Hippocampal formation (tissue), 2 donors: ENCODE results near the gene TNFRSF4.

ENCODE experiments used
- DNase-seq, 2 donors: peaks; one replicate each; lab custom pipeline; 2025; lab: John Stamatoyannopoulos, UW

Gene TNFRSF4

GRCh38 chr1:1169429-1170214 lies 44.3 kb downstream of the TNFRSF4 start:
- no peak for DNase-seq

DNA sequence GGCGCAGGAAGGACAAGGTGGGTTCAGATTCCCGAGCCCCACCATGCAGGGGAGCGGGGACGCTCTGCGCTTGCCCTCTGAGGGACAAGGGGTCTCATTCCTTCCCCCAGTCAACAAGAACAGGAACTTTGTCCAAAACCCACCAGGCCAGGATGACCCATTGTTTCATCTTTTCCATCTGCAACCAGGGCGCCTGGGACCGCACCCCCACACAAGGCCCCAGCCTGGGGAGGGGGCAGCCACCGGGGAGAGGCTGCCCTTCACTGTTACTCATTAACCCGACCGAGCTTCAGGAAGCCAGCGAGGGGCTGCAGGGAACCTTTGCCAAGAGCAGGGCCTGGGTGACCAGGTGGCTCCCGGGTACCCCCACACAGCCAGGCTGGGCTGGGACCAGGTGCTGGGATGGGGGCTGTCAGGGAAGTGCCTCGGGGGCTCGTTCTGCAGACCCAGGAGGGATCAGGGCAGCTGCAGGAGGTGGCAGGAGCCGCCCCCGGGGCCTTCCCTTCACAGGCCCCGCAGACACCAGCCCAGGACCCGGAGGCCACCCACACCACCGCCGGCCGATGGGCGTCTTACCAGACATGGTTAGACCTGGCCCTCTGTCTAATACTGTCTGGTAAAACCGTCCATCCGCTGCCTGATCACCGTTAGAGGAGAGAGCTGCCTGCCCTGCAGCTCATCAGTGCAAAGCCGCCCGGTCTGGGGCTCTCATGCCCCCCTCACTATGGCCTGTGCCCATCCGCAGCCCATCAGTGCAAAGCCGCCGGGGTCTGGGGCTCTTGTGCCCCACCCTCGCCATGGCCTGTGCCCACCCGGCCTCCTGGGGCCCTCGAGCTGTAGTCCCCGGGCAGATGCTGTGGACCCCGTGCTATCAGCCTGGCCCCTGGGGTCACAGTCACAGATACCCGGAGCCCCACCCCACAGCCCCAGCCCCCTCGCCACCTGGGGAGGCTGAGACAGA lies 45.2 kb downstream of the TNFRSF4 start:
- no peak for DNase-seq

GRCh38 chr1:1167841-1168450 lies 46.0 kb downstream of the TNFRSF4 start:
- no peak for DNase-seq

DNA sequence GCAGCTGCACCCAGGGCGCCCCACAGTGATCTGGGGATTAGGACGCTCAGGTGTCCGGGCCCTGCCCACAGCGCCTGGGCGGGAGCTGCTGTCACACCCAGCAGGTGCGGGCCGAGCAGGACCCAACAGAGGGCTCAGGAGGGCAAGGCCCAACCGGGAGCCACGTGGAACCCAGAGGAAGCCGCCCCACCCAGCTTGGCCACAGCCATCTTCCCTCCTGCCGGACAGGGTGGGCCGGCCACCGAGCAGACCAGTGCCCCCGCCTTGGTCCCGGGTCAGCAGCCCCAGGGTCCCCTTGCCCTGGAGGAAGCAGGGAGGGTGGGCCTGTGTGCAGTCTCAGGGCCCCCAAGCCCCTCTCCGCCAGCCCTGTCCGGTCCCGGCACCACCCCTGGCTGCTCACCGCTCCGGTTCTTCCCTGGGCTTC lies 46.5 kb downstream of the TNFRSF4 start:
- no peak for DNase-seq

DNA sequence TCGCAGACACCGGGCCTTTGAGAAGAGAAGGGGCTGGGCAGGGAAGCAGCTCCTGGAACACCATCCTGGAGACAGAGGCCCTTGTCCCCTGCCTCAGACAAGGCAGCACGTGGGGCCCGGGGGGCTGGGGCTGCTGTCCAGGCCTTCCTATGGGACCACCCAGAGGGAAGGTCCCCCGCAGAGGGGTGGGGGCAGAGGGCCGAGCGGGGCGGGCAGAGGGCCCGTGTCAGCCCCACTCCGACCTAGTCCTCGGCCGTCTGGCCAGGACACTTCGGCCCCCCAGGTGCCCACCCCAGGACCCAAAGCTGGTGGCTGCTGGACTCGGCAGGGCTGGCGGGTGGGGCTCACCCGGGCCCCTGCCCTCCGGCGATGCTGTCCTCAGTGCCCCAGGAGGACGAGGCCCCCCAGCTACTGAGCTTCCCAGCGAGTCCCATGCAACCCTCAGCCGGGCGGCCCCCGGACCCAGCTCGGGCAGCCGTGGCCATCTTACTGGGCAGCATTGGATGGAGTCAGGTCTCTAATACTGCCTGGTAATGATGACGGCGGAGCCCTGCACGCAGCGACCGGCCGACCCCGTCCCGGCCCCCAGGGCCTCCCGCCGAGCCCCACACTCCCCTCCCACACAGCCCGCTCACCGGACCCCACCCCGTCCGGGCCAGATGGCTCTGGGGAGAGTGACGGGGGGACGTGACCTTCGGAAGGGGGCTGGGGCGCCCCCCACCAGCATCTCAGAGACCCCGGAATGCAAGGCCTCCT lies 47.1 kb downstream of the TNFRSF4 start:
- DNase-seq: no peak

- DNase-seq: no peak
These were observed 48.0 kb downstream of the TNFRSF4 start for GRCh38 chr1:1165900-1166421.

GRCh38 chr1:1165485-1165884 lies 48.5 kb downstream of the TNFRSF4 start:
- no peak for DNase-seq

DNA sequence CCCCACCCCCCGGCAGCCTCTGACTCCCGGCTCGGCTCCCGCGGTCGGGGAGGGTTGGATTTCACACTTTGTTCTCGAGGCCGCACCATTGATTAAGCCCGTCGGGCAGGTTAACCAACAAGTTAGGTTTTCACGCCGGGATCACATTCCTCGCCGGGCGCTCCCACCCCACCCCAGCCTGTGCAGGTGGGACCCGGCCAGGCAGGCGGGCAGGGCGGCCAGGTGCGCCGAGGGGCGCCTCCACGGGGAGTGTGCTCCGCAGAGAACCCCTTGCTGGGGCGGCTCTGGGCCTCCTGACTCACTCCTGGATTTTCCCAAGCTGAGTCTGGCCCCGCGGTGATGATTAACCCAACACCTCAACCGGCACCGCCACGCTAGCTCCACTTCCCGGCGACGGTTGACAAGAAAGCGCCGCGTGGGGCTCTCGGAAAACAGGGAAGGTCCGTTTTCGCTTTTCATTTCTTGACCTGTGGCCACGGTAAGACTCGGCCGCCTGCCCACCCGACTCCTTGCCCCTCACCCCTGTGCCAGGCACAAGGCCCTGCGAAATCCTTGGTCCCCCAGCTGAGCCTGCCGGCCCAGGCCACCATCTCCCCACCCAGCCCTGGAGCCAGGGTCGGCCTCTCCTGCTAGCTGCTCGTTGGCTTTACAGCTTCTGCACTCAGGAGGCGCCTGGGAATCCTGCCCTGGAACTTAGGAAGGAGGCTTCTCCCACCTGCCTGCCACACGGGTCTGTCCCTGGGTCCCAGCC lies 49.1 kb downstream of the TNFRSF4 start:
- no peak for DNase-seq

- DNase-seq: no peak
These were observed 49.6 kb downstream of the TNFRSF4 start for GRCh38 chr1:1164361-1164700.

DNA sequence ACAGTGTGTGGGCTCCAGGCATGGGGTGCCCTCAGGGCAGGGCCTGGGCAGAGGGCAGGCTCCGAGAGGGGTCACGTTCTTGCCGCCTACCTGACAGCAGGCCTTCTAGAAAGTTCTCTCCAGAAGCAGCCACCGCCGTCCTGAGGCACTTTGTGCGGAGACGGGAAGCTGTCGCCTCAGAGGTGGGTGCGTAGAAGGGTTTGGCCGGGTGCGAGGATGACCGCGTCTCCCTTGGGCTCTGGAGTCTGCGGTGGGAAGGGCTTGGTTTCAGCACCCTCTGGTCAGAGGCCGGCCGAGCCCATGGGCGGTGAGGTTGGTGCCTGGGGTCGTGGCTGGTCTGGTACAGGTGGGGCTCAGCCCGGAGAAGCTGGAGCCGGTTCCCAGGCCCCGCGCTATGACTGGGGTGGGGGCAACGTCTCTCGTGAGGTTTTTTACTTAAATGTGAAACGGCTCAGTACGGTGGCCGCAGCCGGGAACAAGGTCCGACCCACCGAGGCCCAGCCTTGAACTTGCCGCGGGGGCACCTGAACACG lies 50.3 kb downstream of the TNFRSF4 start:
- no peak for DNase-seq

DNA sequence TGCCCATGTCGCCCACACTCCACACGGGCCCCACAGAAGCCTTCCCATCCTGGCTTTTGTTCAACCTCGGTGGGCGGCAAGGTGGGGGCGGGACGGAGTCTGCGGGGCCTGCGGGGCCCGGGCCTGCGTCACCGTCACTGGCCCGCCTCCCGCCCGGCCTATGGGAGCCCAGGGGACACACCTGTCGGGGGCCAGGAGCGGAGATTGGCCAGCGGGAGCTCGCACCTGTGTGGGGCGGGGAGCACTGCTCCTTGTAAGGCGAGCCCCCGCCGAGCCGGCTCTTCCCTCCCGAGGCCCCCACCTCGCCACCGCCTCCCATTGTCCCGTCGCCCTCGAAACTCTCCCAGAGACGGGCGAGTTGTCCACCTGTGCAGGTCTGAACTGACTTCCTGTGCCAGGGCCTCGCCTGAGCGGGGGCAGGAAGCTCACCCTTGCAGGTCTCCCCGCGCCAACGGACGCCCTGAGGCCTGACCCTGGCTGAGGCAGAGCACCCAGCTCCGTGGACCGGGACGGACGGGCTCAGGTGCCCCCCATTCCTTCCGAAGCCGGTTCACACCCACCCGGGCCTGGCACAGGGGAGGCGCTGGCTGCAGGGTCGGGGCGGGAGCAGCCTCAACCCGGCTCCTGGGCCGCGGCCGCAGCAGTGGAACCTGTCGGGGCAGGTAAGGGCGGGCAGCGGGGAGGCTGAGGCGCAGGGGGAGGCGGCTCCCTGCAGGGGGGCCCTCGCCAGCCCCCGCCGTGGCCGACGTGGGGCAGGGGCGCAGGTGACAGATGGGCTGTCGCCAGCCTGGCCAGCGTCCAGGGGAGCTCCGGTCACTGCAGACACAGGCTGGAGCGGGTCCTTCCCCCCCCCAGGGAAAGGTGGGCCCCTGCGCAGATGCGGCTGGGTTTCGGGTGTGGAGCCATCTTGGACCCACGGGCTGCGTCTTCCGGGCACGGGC lies 51.1 kb downstream of the TNFRSF4 start:
- DNase-seq: no peak

- DNase-seq: no peak
These were observed 52.3 kb downstream of the TNFRSF4 start for GRCh38 chr1:1161683-1162079.
